ENCODE measurements around the gene S100A7.

S100A7 gene

GRCh38 chr1:153429266-153430165 is 30.9 kb downstream of the S100A7 start:
- Histone ChIP-seq H2AK5ac (ENCODE audit: low read length, severe bottlenecking) (no peak overlapping the region), H3K4me1 (ENCODE audit: control insufficient read depth, insufficient read depth, low read depth, low read length) (peaks cover 2% of the 10 kb centered on the region), H3K79me1 (replicated peaks; ENCODE audit: low read length, poor library complexity, severe bottlenecking) (no peaks in the 10 kb centered on the region), H3K27ac (ENCODE audit: low read length, poor library complexity, severe bottlenecking) (no peak overlapping the region), H2AFZ (ENCODE audit: low read depth, low read length) (no peak overlapping the region), H3K4ac (ENCODE audit: low read depth in 1 of 2, low read length in 2 of 2) (no peak overlapping the region), H3K36me3 (ENCODE audit: control insufficient read depth in 1 of 2, insufficient read depth in 2 of 2, low read depth in 1 of 2, low read length in 2 of 2) (no peaks in the 10 kb centered on the region), H3K9me3 (ENCODE audit: control insufficient read depth, low read length) (no peaks in the 10 kb centered on the region), H3K4me3 (ENCODE audit: insufficient read depth in 1 of 2, low read depth in 1 of 2, low read length in 2 of 2) (no peak overlapping the region), H4K91ac (ENCODE audit: low read length) (no peak overlapping the region), H2BK120ac (ENCODE audit: low read depth, low read length) (no peak overlapping the region), H2BK12ac (ENCODE audit: low read length in 2 of 2) (no peak overlapping the region), H4K8ac (ENCODE audit: low read length) (no peak overlapping the region), H3K18ac (ENCODE audit: low read depth in 1 of 2, low read length in 2 of 2) (no peak overlapping the region), H3K4me2 (ENCODE audit: low read length, poor library complexity, severe bottlenecking) (no peak overlapping the region), H2BK15ac (ENCODE audit: low read depth, poor library complexity, severe bottlenecking) (no peak overlapping the region), H3K9ac (ENCODE audit: low read length) (no peak overlapping the region), H3K23ac (ENCODE audit: low read length in 2 of 2) (no peak overlapping the region), H2BK5ac (ENCODE audit: low read depth, low read length, poor library complexity, severe bottlenecking) (no peak overlapping the region), H3K27me3 (ENCODE audit: control insufficient read depth in 1 of 2, insufficient read depth in 1 of 2, low read length in 2 of 2) (peaks cover 0 to 63% of the 10 kb centered on the region in 2 experiments), H3K14ac (ENCODE audit: low read length in 2 of 2) (no peak overlapping the region)
- 77% methylated on average over 7 of the region's 7 CpGs for WGBS
- no peak for DNase-seq

GRCh38 chr1:153428791-153429190 is 31.7 kb downstream of the S100A7 start:
- 51% methylated on average over 6 of the region's 6 CpGs for WGBS

DNA sequence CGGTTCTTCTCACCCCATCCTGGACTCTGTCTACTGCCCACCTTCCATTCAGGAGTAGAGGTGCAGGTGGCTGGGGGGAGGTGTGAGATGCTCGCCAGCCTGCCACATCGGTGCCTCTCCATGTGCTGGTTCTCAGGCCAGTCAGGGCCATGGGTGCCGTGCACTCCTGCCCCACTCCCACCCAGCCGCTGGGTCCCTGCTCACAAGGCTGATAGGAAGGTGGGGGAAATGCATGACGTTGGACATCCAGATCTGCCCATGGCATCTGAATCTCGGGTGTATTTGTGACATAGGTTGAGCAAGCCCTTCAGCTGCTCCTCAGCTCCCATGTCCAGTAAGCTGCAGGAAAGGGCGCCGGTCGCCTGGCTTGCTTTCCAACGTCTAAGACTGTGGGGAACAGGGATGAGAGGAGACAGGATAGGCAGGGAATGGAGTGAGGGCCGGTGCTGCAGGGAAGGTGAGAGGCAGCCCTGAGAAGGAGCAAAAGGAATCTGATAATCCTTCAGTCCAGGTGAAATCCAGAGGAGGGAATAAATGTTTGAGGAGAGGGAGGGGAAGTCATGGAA is 32.3 kb downstream of the S100A7 start:
- Histone ChIP-seq H2BK5ac (ENCODE audit: low read depth, low read length, poor library complexity, severe bottlenecking) (no peak overlapping the region), H2AFZ (ENCODE audit: low read depth, low read length) (no peak overlapping the region), H2AK5ac (ENCODE audit: low read length, severe bottlenecking) (no peak overlapping the region), H2BK15ac (ENCODE audit: low read depth, poor library complexity, severe bottlenecking) (no peak overlapping the region), H3K14ac (ENCODE audit: low read length in 2 of 2) (no peak overlapping the region), H3K4me1 (ENCODE audit: control insufficient read depth, insufficient read depth, low read depth, low read length) (peaks cover 2% of the 10 kb centered on the region), H3K27ac (ENCODE audit: low read length, poor library complexity, severe bottlenecking) (no peak overlapping the region), H4K91ac (ENCODE audit: low read length) (no peak overlapping the region), H3K4me2 (ENCODE audit: low read length, poor library complexity, severe bottlenecking) (no peak overlapping the region), H3K79me1 (replicated peaks; ENCODE audit: low read length, poor library complexity, severe bottlenecking) (no peaks in the 10 kb centered on the region), H4K8ac (ENCODE audit: low read length) (no peak overlapping the region), H2BK120ac (ENCODE audit: low read depth, low read length) (no peak overlapping the region), H3K9me3 (ENCODE audit: control insufficient read depth, low read length) (no peaks in the 10 kb centered on the region), H3K4ac (ENCODE audit: low read depth in 1 of 2, low read length in 2 of 2) (no peak overlapping the region), H3K23ac (ENCODE audit: low read length in 2 of 2) (no peak overlapping the region), H3K4me3 (ENCODE audit: insufficient read depth in 1 of 2, low read depth in 1 of 2, low read length in 2 of 2) (no peak overlapping the region), H2BK12ac (ENCODE audit: low read length in 2 of 2) (no peak overlapping the region), H3K18ac (ENCODE audit: low read depth in 1 of 2, low read length in 2 of 2) (no peak overlapping the region), H3K27me3 (ENCODE audit: control insufficient read depth in 1 of 2, insufficient read depth in 1 of 2, low read length in 2 of 2) (peaks cover 0 to 54% of the 10 kb centered on the region in 2 experiments), H3K36me3 (ENCODE audit: control insufficient read depth in 1 of 2, insufficient read depth in 2 of 2, low read depth in 1 of 2, low read length in 2 of 2) (no peaks in the 10 kb centered on the region), H3K9ac (ENCODE audit: low read length) (no peak overlapping the region)
- DNase-seq, result no peak
- 74% methylated on average over 11 of the region's 12 CpGs for WGBS

More at GRCh38 chr1:153428791-153429190, 31.7 kb downstream of the S100A7 start:
- H3K36me3 ChIP-seq (ENCODE audit: control insufficient read depth in 1 of 2, insufficient read depth in 2 of 2, low read depth in 1 of 2, low read length in 2 of 2), result no peaks in the 10 kb centered on the region
- H2BK15ac ChIP-seq (ENCODE audit: low read depth, poor library complexity, severe bottlenecking), result no peak overlapping the region
- H3K9me3 ChIP-seq (ENCODE audit: control insufficient read depth, low read length), result no peaks in the 10 kb centered on the region
- H3K14ac ChIP-seq (ENCODE audit: low read length in 2 of 2), result no peak overlapping the region
- H2BK5ac ChIP-seq (ENCODE audit: low read depth, low read length, poor library complexity, severe bottlenecking), result no peak overlapping the region
- H3K4me2 ChIP-seq (ENCODE audit: low read length, poor library complexity, severe bottlenecking), result no peak overlapping the region
- no peak overlapping the region for H3K4ac ChIP-seq (ENCODE audit: low read depth in 1 of 2, low read length in 2 of 2)
- H2BK120ac ChIP-seq (ENCODE audit: low read depth, low read length), result no peak overlapping the region
- no peak overlapping the region for H3K4me3 ChIP-seq (ENCODE audit: insufficient read depth in 1 of 2, low read depth in 1 of 2, low read length in 2 of 2)
- no peak overlapping the region for H3K9ac ChIP-seq (ENCODE audit: low read length)
- H2BK12ac ChIP-seq (ENCODE audit: low read length in 2 of 2), result no peak overlapping the region
- no peak overlapping the region for H4K8ac ChIP-seq (ENCODE audit: low read length)
- H3K27ac ChIP-seq (ENCODE audit: low read length, poor library complexity, severe bottlenecking), result no peak overlapping the region
- no peak overlapping the region for H4K91ac ChIP-seq (ENCODE audit: low read length)
- no peak overlapping the region for H3K18ac ChIP-seq (ENCODE audit: low read depth in 1 of 2, low read length in 2 of 2)
- peaks cover 0 to 59% of the 10 kb centered on the region in 2 experiments for H3K27me3 ChIP-seq (ENCODE audit: control insufficient read depth in 1 of 2, insufficient read depth in 1 of 2, low read length in 2 of 2)
- H3K23ac ChIP-seq (ENCODE audit: low read length in 2 of 2), result no peak overlapping the region
- peaks cover 2% of the 10 kb centered on the region for H3K4me1 ChIP-seq (ENCODE audit: control insufficient read depth, insufficient read depth, low read depth, low read length)
- H2AK5ac ChIP-seq (ENCODE audit: low read length, severe bottlenecking), result no peak overlapping the region
- DNase-seq, result no peak
- no peaks in the 10 kb centered on the region for H3K79me1 ChIP-seq (replicated peaks; ENCODE audit: low read length, poor library complexity, severe bottlenecking)
- H2AFZ ChIP-seq (ENCODE audit: low read depth, low read length), result no peak overlapping the region

DNA sequence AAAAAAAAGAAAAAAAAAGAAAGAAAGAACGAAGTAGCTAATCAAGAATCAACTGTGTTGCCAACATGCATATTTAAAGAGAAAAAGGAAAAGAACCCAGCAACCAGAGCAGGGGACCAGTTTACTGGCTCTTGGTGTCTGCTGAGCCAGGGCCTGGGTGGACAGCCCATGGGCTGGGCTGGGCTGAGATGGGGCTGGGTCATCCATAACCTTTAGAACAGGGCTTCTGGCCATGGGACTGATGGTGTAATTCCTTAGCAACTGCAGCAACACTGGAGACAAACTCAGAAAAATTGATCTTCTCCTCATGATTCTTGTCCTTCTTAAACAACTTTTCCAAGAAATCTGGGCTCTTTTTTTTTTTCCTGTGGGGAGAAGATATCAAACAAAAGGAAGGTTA is 33.6 kb downstream of the S100A7 start:
- Histone ChIP-seq H4K91ac (ENCODE audit: low read length) (no peak overlapping the region), H3K4me2 (ENCODE audit: low read length, poor library complexity, severe bottlenecking) (no peak overlapping the region), H3K4me1 (ENCODE audit: control insufficient read depth, insufficient read depth, low read depth, low read length) (peaks cover 2% of the 10 kb centered on the region), H2AFZ (ENCODE audit: low read depth, low read length) (no peak overlapping the region), H3K9me3 (ENCODE audit: control insufficient read depth, low read length) (no peaks in the 10 kb centered on the region), H3K27me3 (ENCODE audit: control insufficient read depth in 1 of 2, insufficient read depth in 1 of 2, low read length in 2 of 2) (peaks cover 0 to 44% of the 10 kb centered on the region in 2 experiments), H3K18ac (ENCODE audit: low read depth in 1 of 2, low read length in 2 of 2) (no peak overlapping the region), H4K8ac (ENCODE audit: low read length) (no peak overlapping the region), H2BK5ac (ENCODE audit: low read depth, low read length, poor library complexity, severe bottlenecking) (no peak overlapping the region), H2BK12ac (ENCODE audit: low read length in 2 of 2) (no peak overlapping the region), H3K14ac (ENCODE audit: low read length in 2 of 2) (no peak overlapping the region), H3K36me3 (ENCODE audit: control insufficient read depth in 1 of 2, insufficient read depth in 2 of 2, low read depth in 1 of 2, low read length in 2 of 2) (no peaks in the 10 kb centered on the region), H3K4me3 (ENCODE audit: insufficient read depth in 1 of 2, low read depth in 1 of 2, low read length in 2 of 2) (no peak overlapping the region), H3K4ac (ENCODE audit: low read depth in 1 of 2, low read length in 2 of 2) (no peak overlapping the region), H3K23ac (ENCODE audit: low read length in 2 of 2) (no peak overlapping the region), H3K79me1 (replicated peaks; ENCODE audit: low read length, poor library complexity, severe bottlenecking) (no peaks in the 10 kb centered on the region), H2BK15ac (ENCODE audit: low read depth, poor library complexity, severe bottlenecking) (no peak overlapping the region), H2BK120ac (ENCODE audit: low read depth, low read length) (no peak overlapping the region), H3K27ac (ENCODE audit: low read length, poor library complexity, severe bottlenecking) (no peak overlapping the region), H3K9ac (ENCODE audit: low read length) (no peak overlapping the region), H2AK5ac (ENCODE audit: low read length, severe bottlenecking) (no peak overlapping the region)
- no CpG with 5 or more reads among the region's 1 CpG for WGBS
- DNase-seq, result no peak
